Kidney (tissue), 14 donors: ENCODE results near the gene CUEDC2. TPM values are rescaled to one million over a fixed set of nuclear protein-coding genes. Genes with fewer than 3 reads are reported as not detected.

Source experiments
- DNase-seq, 5 donors: peaks; one replicate each; pipeline ENCODE4 v3.0.0-alpha.2; 2013 to 2020
- FAIRE-seq: peaks from 2 replicates; lab custom pipeline; 2012; peaks lifted over from hg19 to GRCh38; lab: Jason Lieb, UNC
- H3K27ac ChIP-seq, 2 donors: one replicate each; pipeline ENCODE4 v1.7.0; 2013; ENCODE audit warnings: low read depth in 2 of 2, low read length in 2 of 2, inconsistent platforms in 1 of 2
- H3K27me3 ChIP-seq: one replicate; pipeline ENCODE4 v1.7.1; 2013; ENCODE audit warnings: low read length, inconsistent platforms; ENCODE audit not compliant: control insufficient read depth, insufficient read depth
- H3K36me3 ChIP-seq, 3 donors: one replicate each; pipeline versions ENCODE4 v1.7.0 to v1.7.1; 2013; ENCODE audit warnings: low read length in 3 of 3, control low read depth in 1 of 3, inconsistent platforms in 1 of 3; ENCODE audit not compliant: insufficient read depth in 3 of 3, control insufficient read depth in 2 of 3
- H3K4me1 ChIP-seq, 3 donors: one replicate each; pipeline versions ENCODE4 v1.7.0 to v1.7.1; 2013; ENCODE audit warnings: low read length in 3 of 3, inconsistent platforms in 1 of 3, low read depth in 1 of 3; ENCODE audit not compliant: control insufficient read depth in 2 of 3, insufficient read depth in 2 of 3
- H3K4me3 ChIP-seq, 3 donors: one replicate each; pipeline versions ENCODE4 v1.7.0 to v1.8.1; 2013; ENCODE audit warnings: low read length in 3 of 3, control low read depth in 1 of 3, inconsistent platforms in 1 of 3
- H3K9ac ChIP-seq, 3 donors: one replicate each; pipeline versions ENCODE4 v1.7.0 to v1.7.1; 2013; ENCODE audit warnings: low read length in 3 of 3, control low read depth in 1 of 3, inconsistent platforms in 1 of 3
- H3K9me3 ChIP-seq, 3 donors: one replicate each; pipeline versions ENCODE4 v1.7.0 to v1.7.1; 2013; ENCODE audit warnings: low read length in 3 of 3, control low read depth in 1 of 3, inconsistent platforms in 1 of 3; ENCODE audit not compliant: control insufficient read depth in 2 of 3, insufficient read depth in 1 of 3
- intact Hi-C: fragments of 100-400 bp; cut with DNase I; formaldehyde crosslinking; loops from one replicate; pipeline ENCODE4 v1.11.1; 2022
- polyA plus RNA-seq: library from polyadenylated mRNA; stranded (reverse); fragments of 350-450 nt; fragmentation: Illumina TruSeq; extraction: RNeasy Lipid Tissue Mini Kit (QIAGEN cat#74804); gene quantifications from one replicate; pipeline ENCODE4 v1.2.3, GENCODE V29; 2014; ENCODE audit warnings: low read depth, low replicate concordance; ENCODE audit not compliant: insufficient read depth
- total RNA-seq: library from RNA; stranded (reverse); fragmentation: NEBNext Ultra II Directional; extraction: Animal tissue kit (Norgen Biotek cat#: 25700); gene quantifications from one replicate; pipeline ENCODE4 v1.2.1, GENCODE V29; 2021
- TF ChIP-seq, protein P1 (sequence below): IDR thresholded peaks from 3 replicates; pipeline ENCODE4 v1.5.1; 2012; ENCODE audit warnings: mild to moderate bottlenecking, moderate library complexity, borderline replicate concordance; ENCODE audit not compliant: insufficient read depth; ENCODE audit errors: extremely low read depth
- donor health status: control.
- donor health status: control.
- donor health status: control.
- donor health status: control.
- donor health status: control.
- donor health status: DM: yes; HTN: yes; CAD: no.
- donor health status: Normal renal cell carcinoma (clear cell type).

The CUEDC2 gene
- total and polyA plus RNA-seq, 2 donors from 2014 or later, result 50.9 to 117 TPM

GRCh38 chr10:102473445-102474331 is 41.3 kb upstream of the CUEDC2 start:
- Histone ChIP-seq H3K36me3 (no peaks in the 10 kb centered on the region), H3K4me1 (no peaks in the 10 kb centered on the region), H3K4me3 (no peak overlapping the region), H3K9me3 (no peaks in the 10 kb centered on the region), H3K9ac (no peak overlapping the region), H3K27ac (no peak overlapping the region), H3K27me3 (no peaks in the 10 kb centered on the region)
- no peak for DNase-seq
- TF ChIP-seq, protein P1, sequence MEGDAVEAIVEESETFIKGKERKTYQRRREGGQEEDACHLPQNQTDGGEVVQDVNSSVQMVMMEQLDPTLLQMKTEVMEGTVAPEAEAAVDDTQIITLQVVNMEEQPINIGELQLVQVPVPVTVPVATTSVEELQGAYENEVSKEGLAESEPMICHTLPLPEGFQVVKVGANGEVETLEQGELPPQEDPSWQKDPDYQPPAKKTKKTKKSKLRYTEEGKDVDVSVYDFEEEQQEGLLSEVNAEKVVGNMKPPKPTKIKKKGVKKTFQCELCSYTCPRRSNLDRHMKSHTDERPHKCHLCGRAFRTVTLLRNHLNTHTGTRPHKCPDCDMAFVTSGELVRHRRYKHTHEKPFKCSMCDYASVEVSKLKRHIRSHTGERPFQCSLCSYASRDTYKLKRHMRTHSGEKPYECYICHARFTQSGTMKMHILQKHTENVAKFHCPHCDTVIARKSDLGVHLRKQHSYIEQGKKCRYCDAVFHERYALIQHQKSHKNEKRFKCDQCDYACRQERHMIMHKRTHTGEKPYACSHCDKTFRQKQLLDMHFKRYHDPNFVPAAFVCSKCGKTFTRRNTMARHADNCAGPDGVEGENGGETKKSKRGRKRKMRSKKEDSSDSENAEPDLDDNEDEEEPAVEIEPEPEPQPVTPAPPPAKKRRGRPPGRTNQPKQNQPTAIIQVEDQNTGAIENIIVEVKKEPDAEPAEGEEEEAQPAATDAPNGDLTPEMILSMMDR, result no peak
- intact Hi-C loops, result no loop called here
- no peak for FAIRE-seq

- Histone ChIP-seq H3K4me3 (no peak overlapping the region), H3K36me3 (no peaks in the 10 kb centered on the region), H3K4me1 (no peaks in the 10 kb centered on the region), H3K9me3 (no peaks in the 10 kb centered on the region), H3K27me3 (no peaks in the 10 kb centered on the region), H3K27ac (no peak overlapping the region), H3K9ac (no peak overlapping the region)
- TF ChIP-seq, protein P1, result no peak
- intact Hi-C loops, result no loop called here
- FAIRE-seq (no peak), DNase-seq (no peak)
Observed at GRCh38 chr10:102470579-102471546, 38.5 kb upstream of the CUEDC2 start.

GRCh38 chr10:102468683-102469082 is 36.3 kb upstream of the CUEDC2 start:
- no peaks in the 10 kb centered on the region for H3K27me3 ChIP-seq
- TF ChIP-seq, protein P1, result no peak
- DNase-seq, result no peak
- H3K9ac ChIP-seq, result no peak overlapping the region
- no peaks in the 10 kb centered on the region for H3K9me3 ChIP-seq
- no peak overlapping the region for H3K4me3 ChIP-seq
- H3K36me3 ChIP-seq, result no peaks in the 10 kb centered on the region
- intact Hi-C loops, result no loop called here
- H3K27ac ChIP-seq, result no peak overlapping the region
- H3K4me1 ChIP-seq, result no peaks in the 10 kb centered on the region
- FAIRE-seq, result no peak
